HepG2 (cell line): ENCODE data around the gene ASB14. TPM values are rescaled to one million over a fixed set of nuclear protein-coding genes. Genes with fewer than 3 reads are reported as not detected.

Experiments used
- CHCHD3 ChIP-seq: sonication (generic); formaldehyde crosslinking; IDR thresholded peaks from 2 replicates; pipeline ENCODE4 v1.8.0; 2022; ENCODE audit warnings: mild to moderate bottlenecking, missing genetic modification reagents, moderate library complexity
- DRAP1 ChIP-seq: IDR thresholded peaks from 2 replicates; pipeline ENCODE4 v1.6.1; 2016; ENCODE audit warnings: missing genetic modification reagents, missing compliant biosample characterization
- ELF4 ChIP-seq: sonication (generic); formaldehyde crosslinking; IDR thresholded peaks from 2 replicates; pipeline ENCODE4 v1.5.0; 2020; ENCODE audit warnings: missing genetic modification reagents, mild to moderate bottlenecking, moderate library complexity, borderline replicate concordance
- HMGXB3 ChIP-seq: sonication (generic); formaldehyde crosslinking; IDR thresholded peaks from 2 replicates; pipeline ENCODE4 v1.4.0; 2020; ENCODE audit warnings: missing genetic modification reagents, borderline replicate concordance
- HNF1B ChIP-seq: sonication (generic); formaldehyde crosslinking; IDR thresholded peaks from 2 replicates; pipeline ENCODE4 v1.5.1; 2020; ENCODE audit warnings: mild to moderate bottlenecking, moderate library complexity, missing genetic modification reagents
- MATR3 ChIP-seq: sonication (generic); formaldehyde crosslinking; IDR thresholded peaks from 2 replicates; pipeline ENCODE4 v1.4.0; 2020; ENCODE audit warnings: missing genetic modification reagents
- U2AF1 ChIP-seq: fragments of 200-400 bp; formaldehyde crosslinking; optimal IDR thresholded peaks from 2 replicates; pipeline ENCODE3; 2017; ENCODE audit warnings: mild to moderate bottlenecking, low read depth, low read length
- ZBTB14 ChIP-seq: sonication (generic); formaldehyde crosslinking; IDR thresholded peaks from 2 replicates; pipeline ENCODE4 v1.4.0; 2020; ENCODE audit warnings: missing genetic modification reagents
- ZBTB34 ChIP-seq: sonication (generic); formaldehyde crosslinking; IDR thresholded peaks from 2 replicates; pipeline ENCODE4 v1.8.0; 2022; ENCODE audit warnings: mild to moderate bottlenecking, missing genetic modification reagents
- ZNF12 ChIP-seq: sonication (generic); formaldehyde crosslinking; IDR thresholded peaks from 2 replicates; pipeline ENCODE4 v1.5.0; 2020; ENCODE audit warnings: missing genetic modification reagents
- ZNF251 ChIP-seq: sonication (generic); formaldehyde crosslinking; IDR thresholded peaks from 2 replicates; pipeline ENCODE4 v1.9.0; 2021; ENCODE audit warnings: mild to moderate bottlenecking, missing genetic modification reagents
- ZNF282 ChIP-seq: fragments of 450-650 bp; IDR thresholded peaks from 2 replicates; pipeline ENCODE4 v1.6.1; 2018; ENCODE audit not compliant: partially characterized antibody
- ZNF543 ChIP-seq: sonication (generic); formaldehyde crosslinking; IDR thresholded peaks from 2 replicates; pipeline ENCODE4 v1.4.0; 2020; ENCODE audit warnings: mild to moderate bottlenecking, missing genetic modification reagents
- ZNF724P ChIP-seq: sonication (generic); formaldehyde crosslinking; IDR thresholded peaks from 2 replicates; pipeline ENCODE4 v1.8.0; 2022; ENCODE audit warnings: missing genetic modification reagents, borderline replicate concordance
- polyA plus RNA-seq, 8 experiments: library from polyadenylated mRNA; depleted of rRNA in 3 of 8; stranded (reverse) in 7 of 8; unstranded in 1 of 8; fragments of >200 nt; fragmentation: Illumina TruSeq in 4 of 8; extraction: Trizol in 4 of 8; gene quantifications; 2 replicates each; pipeline versions ENCODE4 v1.2.1 to v1.2.3, GENCODE V29; 2011 to 2016; ENCODE audit warnings: low read depth in 4 of 8, missing spikeins in 1 of 8, mixed read lengths in 1 of 8; ENCODE audit not compliant: insufficient read depth in 1 of 8
- total RNA-seq, 5 experiments: library from RNA; depleted of rRNA; stranded (reverse); fragments of >200 nt; fragmentation: Illumina TruSeq; extraction: Trizol; gene quantifications; 2 replicates each; pipeline ENCODE4 v1.2.3, GENCODE V29; 2016; ENCODE audit warnings: low read depth in 1 of 5
- TF ChIP-seq, protein P1 (sequence below): sonication (generic); formaldehyde crosslinking; IDR thresholded peaks from 2 replicates; pipeline ENCODE4 v1.5.1; 2020; ENCODE audit warnings: mild to moderate bottlenecking, missing genetic modification reagents, borderline replicate concordance

ASB14 gene
- total and polyA plus RNA-seq, 2 of the 13 experiments (the other 11 are each of a cell fraction or from before 2014, with no cell fraction given): not detected

DNA sequence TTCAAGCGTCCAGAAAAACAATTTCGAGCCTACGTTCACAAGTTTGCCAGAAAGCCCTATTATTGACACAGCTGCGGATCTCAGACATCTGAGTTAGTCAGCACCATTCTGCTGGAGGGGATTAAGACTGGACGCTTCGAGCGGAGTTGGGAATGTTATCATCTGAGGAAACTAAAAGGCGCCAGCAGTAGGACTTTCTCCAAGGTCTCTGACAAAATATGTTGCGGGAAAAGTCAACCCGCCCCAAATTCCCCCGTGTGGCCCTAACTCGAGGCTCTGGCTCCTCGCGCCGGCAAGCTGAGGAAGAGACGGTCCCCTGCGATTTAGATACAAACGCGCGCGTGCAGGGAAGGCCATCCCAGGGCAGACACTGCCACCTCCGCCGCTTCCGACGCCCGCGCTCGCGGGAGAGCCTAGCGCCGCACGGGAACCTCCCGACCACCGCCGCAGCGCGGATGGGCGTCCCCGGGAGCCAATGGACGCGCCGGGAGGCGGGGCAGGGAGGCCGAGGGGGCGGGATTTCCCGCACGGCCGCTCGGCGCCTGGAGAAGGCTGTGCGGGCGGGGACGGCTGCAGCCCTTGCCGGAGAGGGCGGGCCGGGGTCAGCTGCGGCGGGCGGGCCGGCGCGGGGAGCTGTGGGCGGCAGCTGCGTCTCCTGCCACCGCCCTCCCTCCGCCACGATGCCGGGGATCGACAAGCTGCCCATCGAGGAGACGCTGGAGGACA lies 65.1 kb downstream of the ASB14 start, which contains the start of gene APPL1 (continued):
- peak; percentile 48; the same call in 1 of the 2 replicates for TF ChIP-seq ZNF724P (CRISPR knock-in tag)
- no peak for TF ChIP-seq U2AF1
- peak; percentile 38; the same call in 1 of the 2 replicates for TF ChIP-seq ZNF12 (CRISPR knock-in tag)
- TF ChIP-seq CHCHD3 (CRISPR knock-in tag): no peak
- peak; percentile 64; the same call in 1 of the 2 replicates for TF ChIP-seq HNF1B
- no peak for TF ChIP-seq ZNF251 (CRISPR knock-in tag)
- TF ChIP-seq, protein P1, sequence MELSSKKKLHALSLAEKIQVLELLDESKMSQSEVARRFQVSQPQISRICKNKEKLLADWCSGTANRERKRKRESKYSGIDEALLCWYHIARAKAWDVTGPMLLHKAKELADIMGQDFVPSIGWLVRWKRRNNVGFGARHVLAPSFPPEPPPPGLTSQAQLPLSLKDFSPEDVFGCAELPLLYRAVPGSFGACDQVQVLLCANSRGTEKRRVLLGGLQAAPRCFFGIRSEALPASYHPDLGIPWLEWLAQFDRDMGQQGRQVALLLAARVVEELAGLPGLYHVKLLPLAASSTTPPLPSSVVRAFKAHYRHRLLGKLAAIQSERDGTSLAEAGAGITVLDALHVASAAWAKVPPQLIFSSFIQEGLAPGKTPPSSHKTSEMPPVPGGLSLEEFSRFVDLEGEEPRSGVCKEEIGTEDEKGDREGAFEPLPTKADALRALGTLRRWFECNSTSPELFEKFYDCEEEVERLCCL: no peak
- no peak for TF ChIP-seq ZNF282
- peak; percentile 75 for TF ChIP-seq DRAP1 (CRISPR knock-in tag)
- peak; percentile 85; the same call in 1 of the 2 replicates for TF ChIP-seq ELF4
- TF ChIP-seq ZBTB34 (CRISPR knock-in tag): no peak
- TF ChIP-seq ZNF543: peak; percentile 89; the same call in 1 of the 2 replicates
- peak; percentile 46; the same call in 1 of the 2 replicates for TF ChIP-seq ZBTB14 (CRISPR knock-in tag)
- TF ChIP-seq HMGXB3 (CRISPR knock-in tag): no peak
- no peak for TF ChIP-seq MATR3 (CRISPR knock-in tag)
